ENCODE results near the gene GPR153.
"Not testable (repeated sequence)": the region's sequence is repeated elsewhere in the genome, so short reads cannot be mapped to it uniquely, and the experiment has no call there.

DNA sequence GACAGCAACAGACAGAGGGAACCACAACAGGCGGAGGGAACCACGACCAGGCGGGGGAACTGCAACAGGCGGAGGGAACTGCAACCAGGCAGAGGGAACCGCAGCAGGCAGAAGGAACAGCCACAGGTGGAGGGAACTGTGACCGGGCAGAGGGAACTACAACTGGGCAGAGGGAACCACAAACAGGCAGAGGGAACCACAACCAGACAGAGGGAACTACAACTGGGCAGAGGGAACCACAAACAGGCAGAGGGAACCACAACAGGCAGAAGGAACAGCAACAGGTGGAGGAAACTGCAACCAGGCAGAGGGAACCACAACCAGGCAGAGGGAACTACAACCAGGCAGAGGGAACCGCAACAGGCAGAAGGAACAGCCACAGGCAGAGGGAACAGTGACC, 46.8 kb upstream of the GPR153 start:
- not testable (repeated sequence) for TF ChIP-seq POLR2A (IDR thresholded peaks at IDR 0.05)
- TF ChIP-seq, protein P1, sequence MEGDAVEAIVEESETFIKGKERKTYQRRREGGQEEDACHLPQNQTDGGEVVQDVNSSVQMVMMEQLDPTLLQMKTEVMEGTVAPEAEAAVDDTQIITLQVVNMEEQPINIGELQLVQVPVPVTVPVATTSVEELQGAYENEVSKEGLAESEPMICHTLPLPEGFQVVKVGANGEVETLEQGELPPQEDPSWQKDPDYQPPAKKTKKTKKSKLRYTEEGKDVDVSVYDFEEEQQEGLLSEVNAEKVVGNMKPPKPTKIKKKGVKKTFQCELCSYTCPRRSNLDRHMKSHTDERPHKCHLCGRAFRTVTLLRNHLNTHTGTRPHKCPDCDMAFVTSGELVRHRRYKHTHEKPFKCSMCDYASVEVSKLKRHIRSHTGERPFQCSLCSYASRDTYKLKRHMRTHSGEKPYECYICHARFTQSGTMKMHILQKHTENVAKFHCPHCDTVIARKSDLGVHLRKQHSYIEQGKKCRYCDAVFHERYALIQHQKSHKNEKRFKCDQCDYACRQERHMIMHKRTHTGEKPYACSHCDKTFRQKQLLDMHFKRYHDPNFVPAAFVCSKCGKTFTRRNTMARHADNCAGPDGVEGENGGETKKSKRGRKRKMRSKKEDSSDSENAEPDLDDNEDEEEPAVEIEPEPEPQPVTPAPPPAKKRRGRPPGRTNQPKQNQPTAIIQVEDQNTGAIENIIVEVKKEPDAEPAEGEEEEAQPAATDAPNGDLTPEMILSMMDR (IDR thresholded peaks at IDR 0.05) = not testable (repeated sequence)
